Liver (tissue), 9 donors: ENCODE measurements around the gene SMOC2. TPM values are rescaled to one million over a fixed set of nuclear protein-coding genes. Genes with fewer than 3 reads are reported as not detected.

Experiments used
- DNase-seq: peaks from one replicate; pipeline ENCODE4 v3.0.0-alpha.2; 2017; ENCODE audit warnings: low spot score
- H3K27ac ChIP-seq, 2 donors: one replicate each; pipeline ENCODE4 v1.7.0; 2013; ENCODE audit warnings: inconsistent platforms in 2 of 2, low read length in 2 of 2, control low read depth in 1 of 2, low read depth in 1 of 2, mild to moderate bottlenecking in 1 of 2
- H3K27me3 ChIP-seq, 4 donors: one replicate each; pipeline versions ENCODE4 v1.6.1 to v1.7.0; 2013; ENCODE audit warnings: low read length in 3 of 4, inconsistent platforms in 1 of 4, mild to moderate bottlenecking in 1 of 4, moderate library complexity in 1 of 4; ENCODE audit not compliant: control insufficient read depth in 4 of 4, insufficient read depth in 4 of 4
- H3K36me3 ChIP-seq, 4 donors: one replicate each; pipeline versions ENCODE4 v1.6.1 to v1.7.0; 2013; ENCODE audit warnings: low read length in 3 of 4, mild to moderate bottlenecking in 3 of 4, low read depth in 1 of 4, moderate library complexity in 1 of 4; ENCODE audit not compliant: control insufficient read depth in 4 of 4, insufficient read depth in 3 of 4
- H3K4me1 ChIP-seq, 4 donors: one replicate each; pipeline versions ENCODE4 v1.6.1 to v1.7.0; 2013; ENCODE audit warnings: low read length in 3 of 4, mild to moderate bottlenecking in 3 of 4, moderate library complexity in 1 of 4; ENCODE audit not compliant: control insufficient read depth in 4 of 4, insufficient read depth in 4 of 4
- H3K4me3 ChIP-seq, 3 donors: one replicate each; pipeline versions ENCODE4 v1.6.1 to v1.7.0; 2013; ENCODE audit warnings: low read length in 3 of 3, control low read depth in 1 of 3, low read depth in 1 of 3, mild to moderate bottlenecking in 1 of 3
- H3K9ac ChIP-seq, 2 donors: one replicate each; pipeline ENCODE4 v1.7.0; 2013; ENCODE audit warnings: low read length in 2 of 2, mild to moderate bottlenecking in 2 of 2, moderate library complexity in 2 of 2, control low read depth in 1 of 2, low read depth in 1 of 2
- H3K9me3 ChIP-seq, 4 donors: one replicate each; pipeline versions ENCODE4 v1.6.1 to v1.7.0; 2013; ENCODE audit warnings: low read length in 3 of 4; ENCODE audit not compliant: control insufficient read depth in 4 of 4
- EGR1 ChIP-seq, 2 donors: IDR thresholded peaks; 2 replicates each; pipeline ENCODE4 v1.6.1; 2016 to 2018; ENCODE audit warnings: antibody characterized with exemption in 2 of 2, low read depth in 2 of 2
- FOXA1 ChIP-seq: IDR thresholded peaks from 2 replicates; pipeline ENCODE4 v1.6.1; 2016; ENCODE audit warnings: antibody characterized with exemption
- FOXA2 ChIP-seq: IDR thresholded peaks from 2 replicates; pipeline ENCODE4 v1.6.1; 2016; ENCODE audit warnings: antibody characterized with exemption
- JUND ChIP-seq, 2 donors: IDR thresholded peaks; 2 replicates each; pipeline ENCODE4 v1.6.1; 2016; ENCODE audit warnings: antibody characterized with exemption in 2 of 2
- RAD21 ChIP-seq, 2 donors: IDR thresholded peaks; 2 replicates each; pipeline ENCODE4 v1.6.1; 2016; ENCODE audit warnings: antibody characterized with exemption in 2 of 2, mild to moderate bottlenecking in 2 of 2
- RXRA ChIP-seq, 2 donors: IDR thresholded peaks; 2 replicates each; pipeline ENCODE4 v1.6.1; 2017 to 2018; ENCODE audit warnings: antibody characterized with exemption in 2 of 2, mild to moderate bottlenecking in 1 of 2
- SP1 ChIP-seq: IDR thresholded peaks from 2 replicates; pipeline ENCODE4 v1.6.1; 2018; ENCODE audit warnings: antibody characterized with exemption, mild to moderate bottlenecking
- TAF1 ChIP-seq: conservative IDR thresholded peaks from 2 replicates; pipeline ENCODE4 v1.6.1; 2016; ENCODE audit warnings: antibody characterized with exemption, mild to moderate bottlenecking
- WGBS: extraction: QIAGEN DNeasy Blood & Tissue Kit; methylation state at CpG from one replicate; pipeline ENCODE4 v1.1.7; 2013; 5-methylcytosine and 5-hydroxymethylcytosine counted together
- polyA plus RNA-seq, 2 donors: library from polyadenylated mRNA; stranded (reverse) in 1 of 2; unstranded in 1 of 2; fragments of 200-250 nt in 1 of 2; fragments of >200 nt in 1 of 2; fragmentation: Nextera tagmentation in 1 of 2; extraction: Ambion mirVana in 1 of 2; gene quantifications; one replicate each; pipeline versions ENCODE4 v1.2.1 to v1.2.3, GENCODE V29; 2013 to 2015
- total RNA-seq, 2 donors: library from RNA; depleted of rRNA; stranded (reverse); fragments of >200 nt; gene quantifications; one replicate each; pipeline ENCODE4 v1.2.3, GENCODE V29; 2014
- TF ChIP-seq, protein P1 (sequence below): IDR thresholded peaks from 2 replicates; pipeline ENCODE4 v1.6.1; 2016; ENCODE audit warnings: antibody characterized with exemption
- TF ChIP-seq, protein P2 (sequence below): IDR thresholded peaks from 2 replicates; pipeline ENCODE4 v1.6.1; 2016; ENCODE audit warnings: antibody characterized with exemption, mild to moderate bottlenecking
- TF ChIP-seq, protein P3 (sequence below): IDR thresholded peaks from 2 replicates; pipeline ENCODE4 v1.6.1; 2016; ENCODE audit warnings: antibody characterized with exemption
- TF ChIP-seq, protein P4 (sequence below): fragments of 150-350 bp; IDR thresholded peaks from 2 replicates; pipeline ENCODE4 v1.5.1; 2017; ENCODE audit warnings: improper control_type of control experiment, low read depth, low read length; ENCODE audit not compliant: missing input control
- donor health status: healthy.
- donor health status: healthy.
- donor health status: healthy.
- donor health status: healthy.
- donor health status: healthy.

Gene SMOC2
- total and polyA plus RNA-seq, 4 donors: 0.23 to 1.9 (median 1.1) TPM

DNA sequence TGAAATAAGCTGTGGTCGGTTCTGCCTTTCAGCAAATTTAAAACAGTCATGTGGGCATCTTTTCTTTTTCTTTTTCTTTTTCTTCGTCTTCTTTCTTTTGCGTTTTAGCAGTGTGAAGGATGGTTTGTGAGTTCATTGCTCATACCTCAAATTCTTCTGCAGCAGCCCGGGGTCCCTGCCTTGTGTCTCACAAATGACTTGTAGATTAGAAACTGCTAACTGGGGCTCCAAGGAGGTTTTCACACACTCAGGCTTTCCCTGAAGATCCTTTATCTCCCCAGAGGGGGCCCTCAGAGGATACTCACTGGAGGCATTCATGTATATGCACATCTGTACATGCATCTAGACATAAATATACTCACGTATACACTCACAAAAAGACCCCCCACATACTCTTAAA, 1.7 kb downstream of the SMOC2 start:
- TF ChIP-seq SP1 (no peak), RXRA (IDR thresholded peaks at IDR 0.05) (no peak), EGR1 (IDR thresholded peaks at IDR 0.05; ENCODE audit: low read depth in 2 of 2) (no peak), RAD21 (IDR thresholded peaks at IDR 0.05) (no peak), FOXA2 (no peak), FOXA1 (no peak), TAF1 (no peak), JUND (IDR thresholded peaks at IDR 0.05) (no peak)
- TF ChIP-seq, protein P1, sequence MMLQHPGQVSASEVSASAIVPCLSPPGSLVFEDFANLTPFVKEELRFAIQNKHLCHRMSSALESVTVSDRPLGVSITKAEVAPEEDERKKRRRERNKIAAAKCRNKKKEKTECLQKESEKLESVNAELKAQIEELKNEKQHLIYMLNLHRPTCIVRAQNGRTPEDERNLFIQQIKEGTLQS: no peak
- TF ChIP-seq, protein P2, sequence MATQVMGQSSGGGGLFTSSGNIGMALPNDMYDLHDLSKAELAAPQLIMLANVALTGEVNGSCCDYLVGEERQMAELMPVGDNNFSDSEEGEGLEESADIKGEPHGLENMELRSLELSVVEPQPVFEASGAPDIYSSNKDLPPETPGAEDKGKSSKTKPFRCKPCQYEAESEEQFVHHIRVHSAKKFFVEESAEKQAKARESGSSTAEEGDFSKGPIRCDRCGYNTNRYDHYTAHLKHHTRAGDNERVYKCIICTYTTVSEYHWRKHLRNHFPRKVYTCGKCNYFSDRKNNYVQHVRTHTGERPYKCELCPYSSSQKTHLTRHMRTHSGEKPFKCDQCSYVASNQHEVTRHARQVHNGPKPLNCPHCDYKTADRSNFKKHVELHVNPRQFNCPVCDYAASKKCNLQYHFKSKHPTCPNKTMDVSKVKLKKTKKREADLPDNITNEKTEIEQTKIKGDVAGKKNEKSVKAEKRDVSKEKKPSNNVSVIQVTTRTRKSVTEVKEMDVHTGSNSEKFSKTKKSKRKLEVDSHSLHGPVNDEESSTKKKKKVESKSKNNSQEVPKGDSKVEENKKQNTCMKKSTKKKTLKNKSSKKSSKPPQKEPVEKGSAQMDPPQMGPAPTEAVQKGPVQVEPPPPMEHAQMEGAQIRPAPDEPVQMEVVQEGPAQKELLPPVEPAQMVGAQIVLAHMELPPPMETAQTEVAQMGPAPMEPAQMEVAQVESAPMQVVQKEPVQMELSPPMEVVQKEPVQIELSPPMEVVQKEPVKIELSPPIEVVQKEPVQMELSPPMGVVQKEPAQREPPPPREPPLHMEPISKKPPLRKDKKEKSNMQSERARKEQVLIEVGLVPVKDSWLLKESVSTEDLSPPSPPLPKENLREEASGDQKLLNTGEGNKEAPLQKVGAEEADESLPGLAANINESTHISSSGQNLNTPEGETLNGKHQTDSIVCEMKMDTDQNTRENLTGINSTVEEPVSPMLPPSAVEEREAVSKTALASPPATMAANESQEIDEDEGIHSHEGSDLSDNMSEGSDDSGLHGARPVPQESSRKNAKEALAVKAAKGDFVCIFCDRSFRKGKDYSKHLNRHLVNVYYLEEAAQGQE: no peak
- TF ChIP-seq, protein P3, sequence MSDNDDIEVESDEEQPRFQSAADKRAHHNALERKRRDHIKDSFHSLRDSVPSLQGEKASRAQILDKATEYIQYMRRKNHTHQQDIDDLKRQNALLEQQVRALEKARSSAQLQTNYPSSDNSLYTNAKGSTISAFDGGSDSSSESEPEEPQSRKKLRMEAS: no peak
- H3K9me3 ChIP-seq: no peaks in the 10 kb centered on the region
- DNase-seq: no peak
- H3K27me3 ChIP-seq: peaks cover 0 to 30% (median 9%) of the 10 kb centered on the region in 4 donors
- no peak overlapping the region for H3K4me3 ChIP-seq
- H3K27ac ChIP-seq: no peak overlapping the region
- 13% methylated on average over 5 of the region's 5 CpGs for WGBS
- no peaks in the 10 kb centered on the region for H3K36me3 ChIP-seq
- peaks cover 0 to 14% (median 8%) of the 10 kb centered on the region in 4 donors for H3K4me1 ChIP-seq
- H3K9ac ChIP-seq: no peak overlapping the region

DNA sequence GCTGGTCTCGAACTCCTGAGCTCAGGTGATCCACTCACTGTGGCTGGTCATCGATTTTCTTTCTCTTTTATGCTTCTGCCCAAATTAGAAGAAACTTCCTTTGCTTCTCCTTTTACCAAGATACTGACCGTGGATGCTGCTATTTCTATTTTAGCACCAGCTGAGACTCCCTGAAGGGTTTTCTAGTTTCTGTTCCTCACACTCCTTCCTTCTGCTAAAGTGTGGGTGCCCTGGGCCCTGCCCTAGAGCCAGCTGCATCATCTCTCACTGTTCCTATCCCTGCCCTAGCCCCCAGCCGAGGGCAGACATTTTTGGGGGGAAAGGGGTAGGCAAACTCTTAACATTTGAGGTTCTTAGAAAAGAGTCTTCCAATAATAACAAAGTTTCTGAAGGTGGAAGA, 6.3 kb downstream of the SMOC2 start:
- no peak overlapping the region for H3K4me3 ChIP-seq
- H3K4me1 ChIP-seq: peaks cover 0 to under 1% (median 0%) of the 10 kb centered on the region in 4 donors
- TF ChIP-seq, protein P4, sequence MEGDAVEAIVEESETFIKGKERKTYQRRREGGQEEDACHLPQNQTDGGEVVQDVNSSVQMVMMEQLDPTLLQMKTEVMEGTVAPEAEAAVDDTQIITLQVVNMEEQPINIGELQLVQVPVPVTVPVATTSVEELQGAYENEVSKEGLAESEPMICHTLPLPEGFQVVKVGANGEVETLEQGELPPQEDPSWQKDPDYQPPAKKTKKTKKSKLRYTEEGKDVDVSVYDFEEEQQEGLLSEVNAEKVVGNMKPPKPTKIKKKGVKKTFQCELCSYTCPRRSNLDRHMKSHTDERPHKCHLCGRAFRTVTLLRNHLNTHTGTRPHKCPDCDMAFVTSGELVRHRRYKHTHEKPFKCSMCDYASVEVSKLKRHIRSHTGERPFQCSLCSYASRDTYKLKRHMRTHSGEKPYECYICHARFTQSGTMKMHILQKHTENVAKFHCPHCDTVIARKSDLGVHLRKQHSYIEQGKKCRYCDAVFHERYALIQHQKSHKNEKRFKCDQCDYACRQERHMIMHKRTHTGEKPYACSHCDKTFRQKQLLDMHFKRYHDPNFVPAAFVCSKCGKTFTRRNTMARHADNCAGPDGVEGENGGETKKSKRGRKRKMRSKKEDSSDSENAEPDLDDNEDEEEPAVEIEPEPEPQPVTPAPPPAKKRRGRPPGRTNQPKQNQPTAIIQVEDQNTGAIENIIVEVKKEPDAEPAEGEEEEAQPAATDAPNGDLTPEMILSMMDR: no peak
- no peak for TF ChIP-seq RXRA (IDR thresholded peaks at IDR 0.05)
- TF ChIP-seq TAF1: no peak
- no peak for DNase-seq
- H3K27me3 ChIP-seq: peaks cover 0 to 12% (median 7%) of the 10 kb centered on the region in 4 donors
- no peak overlapping the region for H3K9ac ChIP-seq
- no peaks in the 10 kb centered on the region for H3K9me3 ChIP-seq
- no peak overlapping the region for H3K27ac ChIP-seq
- 62% methylated on average over 4 of the region's 4 CpGs for WGBS
- H3K36me3 ChIP-seq: no peaks in the 10 kb centered on the region

DNA sequence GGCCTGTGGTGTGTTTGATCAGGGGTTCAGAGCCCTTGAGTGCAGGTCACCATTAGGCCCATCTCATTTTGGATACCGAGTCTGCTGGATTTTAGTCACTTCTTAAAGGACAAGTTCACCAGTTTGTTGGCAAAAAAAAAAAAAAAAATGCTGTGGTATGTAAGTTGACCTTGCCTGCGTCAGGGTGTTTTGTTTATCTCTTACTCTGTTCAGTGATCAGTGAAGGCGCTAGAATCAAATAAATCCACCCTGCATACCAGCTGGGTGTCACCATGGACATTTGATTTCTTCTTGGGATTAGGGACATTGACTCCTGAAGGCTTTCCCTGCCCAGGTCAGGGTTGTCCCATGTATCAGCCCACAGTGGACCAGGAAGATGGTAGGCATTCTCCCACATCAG, 6.7 kb downstream of the SMOC2 start:
- TF ChIP-seq SP1: no peak
- DNase-seq: no peak
- H3K9ac ChIP-seq: no peak overlapping the region
- no peak overlapping the region for H3K27ac ChIP-seq
- 71% methylated on average over 3 of the region's 3 CpGs for WGBS
- H3K27me3 ChIP-seq: peaks cover 0 to 9% (median 6%) of the 10 kb centered on the region in 4 donors
- H3K9me3 ChIP-seq: no peaks in the 10 kb centered on the region
- H3K36me3 ChIP-seq: no peaks in the 10 kb centered on the region
- no peaks in the 10 kb centered on the region for H3K4me1 ChIP-seq
- no peak overlapping the region for H3K4me3 ChIP-seq
